ENCODE results near the gene SLC29A3.

The SLC29A3 gene

DNA sequence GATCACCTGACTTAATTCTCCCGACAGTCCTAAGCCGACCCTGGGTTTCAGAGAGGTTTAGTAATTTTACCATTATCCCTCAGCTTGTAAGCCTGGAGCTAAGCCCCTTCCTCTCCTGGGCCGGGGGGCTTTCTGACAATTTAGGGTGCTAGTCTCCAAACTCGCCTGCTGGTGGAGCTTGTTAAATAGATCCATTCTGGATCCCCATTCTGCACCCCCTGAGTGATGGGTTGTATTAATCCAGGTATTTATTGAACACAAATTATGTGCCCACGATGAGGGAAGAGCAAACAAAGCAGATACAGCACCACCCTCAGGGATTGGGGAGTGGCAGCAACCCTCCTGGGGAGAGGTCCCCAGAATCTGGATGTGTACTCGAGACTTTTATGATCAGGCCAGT lies 1.3 kb upstream of the SLC29A3 start:
- DNase-seq = no peak

DNA sequence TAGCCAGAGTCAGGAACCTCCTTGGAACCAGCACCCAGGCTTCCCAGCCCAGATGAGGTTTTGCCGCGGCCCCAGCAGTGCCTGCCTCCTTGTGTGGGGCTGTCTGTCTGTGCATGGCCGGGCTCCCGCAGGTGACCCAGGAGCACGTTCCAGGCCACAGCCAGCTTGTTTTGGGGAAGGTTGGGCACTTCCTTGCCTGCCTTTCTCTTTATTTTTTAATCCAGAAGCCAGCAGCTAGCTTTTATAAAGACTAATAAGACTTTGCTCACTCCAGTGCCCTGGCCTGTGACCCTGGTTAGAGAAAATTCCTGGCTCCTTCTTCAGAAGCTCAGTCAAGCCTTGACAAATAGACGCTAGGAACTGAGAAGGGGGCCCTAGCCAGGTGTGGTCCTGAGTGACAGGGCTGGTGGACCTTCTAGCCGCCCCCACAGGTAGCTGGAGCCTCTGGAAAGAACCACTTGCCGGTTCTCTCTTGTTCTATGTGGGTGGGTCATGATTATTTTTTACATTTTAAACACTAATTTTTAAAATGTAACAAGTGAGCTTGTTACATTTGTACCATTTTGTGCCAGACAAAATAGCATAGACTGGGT lies 837 bp downstream of the SLC29A3 start:
- no peak for DNase-seq

DNA sequence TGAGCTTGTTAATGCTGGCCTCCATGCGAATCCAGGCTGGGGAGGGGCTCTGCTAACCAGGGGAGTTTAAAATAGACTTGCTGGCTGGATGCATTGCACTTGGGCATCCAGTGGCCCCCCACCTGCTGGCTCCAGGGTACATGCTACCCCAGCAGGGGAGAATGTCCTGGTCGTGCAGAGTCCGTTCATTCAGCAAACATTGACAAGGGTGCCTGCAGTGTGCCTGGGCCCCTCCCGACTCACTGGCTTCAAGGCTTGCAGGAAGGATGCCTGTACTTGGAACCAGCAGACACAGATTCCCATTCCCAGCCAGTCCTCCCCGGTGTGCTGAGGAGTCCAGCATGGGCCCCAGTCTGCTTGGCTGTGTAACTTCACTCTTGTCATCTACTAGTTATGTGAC lies 1.5 kb downstream of the SLC29A3 start:
- DNase-seq = no peak

DNA sequence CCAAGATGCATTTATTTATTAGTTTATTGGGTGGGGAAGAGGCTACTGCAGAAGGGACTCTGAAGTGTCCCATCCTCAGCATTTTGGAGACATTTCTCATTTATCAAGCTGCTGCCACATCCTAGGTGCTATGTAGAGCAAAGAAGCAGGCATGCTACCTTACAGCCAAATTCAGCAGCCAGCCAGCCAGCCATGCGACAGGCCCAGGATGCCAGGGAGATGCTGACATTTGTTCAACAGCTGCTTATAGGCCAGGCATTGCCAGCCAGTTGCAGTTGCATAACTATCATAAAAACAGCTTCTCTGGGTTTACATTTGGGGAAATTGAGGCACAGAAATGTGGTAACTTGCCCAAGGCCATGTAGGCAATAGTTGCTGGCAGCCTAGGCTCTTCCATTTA lies 2.3 kb downstream of the SLC29A3 start:
- no peak for DNase-seq

DNA sequence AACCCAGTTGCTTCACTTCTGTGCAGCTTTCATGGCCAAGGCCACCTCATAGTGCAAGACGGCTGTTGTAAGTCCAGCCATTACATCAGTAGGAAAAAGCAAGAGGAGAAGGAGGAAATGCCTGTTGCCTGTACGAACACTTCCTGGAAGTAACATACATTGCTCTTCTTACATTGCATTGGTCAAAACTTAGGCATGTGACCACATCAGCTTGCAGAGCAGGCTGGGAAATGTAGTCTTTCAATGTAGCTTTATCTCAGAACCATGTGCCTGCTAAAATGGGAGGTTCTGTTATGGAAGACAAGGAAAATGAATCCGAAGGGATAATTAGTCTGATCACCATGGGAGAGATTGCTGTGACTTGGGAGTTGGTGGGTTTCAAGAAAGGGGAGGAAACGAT lies 4.3 kb downstream of the SLC29A3 start:
- DNase-seq = peak in 1 of 58 donors; percentile 20

DNA sequence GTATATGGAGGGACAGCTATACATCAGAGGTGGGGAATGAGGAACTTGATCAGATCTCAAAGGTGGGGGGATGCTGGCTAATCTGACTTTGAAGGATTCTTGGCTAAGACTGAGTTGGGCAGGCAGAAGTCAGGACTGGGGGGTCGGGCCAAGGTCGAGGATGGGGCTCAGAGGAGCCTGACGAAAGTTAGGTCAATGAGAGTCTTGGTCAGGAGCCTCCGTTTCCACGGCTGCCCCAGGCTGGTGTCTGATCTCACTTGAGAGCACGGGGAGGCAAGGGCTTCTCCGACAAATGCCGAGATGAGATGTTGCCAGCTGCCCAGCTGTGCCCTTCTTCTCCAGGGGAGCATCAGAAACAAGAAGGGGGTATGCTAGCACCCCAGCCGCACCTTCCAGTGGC lies 5.7 kb downstream of the SLC29A3 start:
- DNase-seq = no peak

DNA sequence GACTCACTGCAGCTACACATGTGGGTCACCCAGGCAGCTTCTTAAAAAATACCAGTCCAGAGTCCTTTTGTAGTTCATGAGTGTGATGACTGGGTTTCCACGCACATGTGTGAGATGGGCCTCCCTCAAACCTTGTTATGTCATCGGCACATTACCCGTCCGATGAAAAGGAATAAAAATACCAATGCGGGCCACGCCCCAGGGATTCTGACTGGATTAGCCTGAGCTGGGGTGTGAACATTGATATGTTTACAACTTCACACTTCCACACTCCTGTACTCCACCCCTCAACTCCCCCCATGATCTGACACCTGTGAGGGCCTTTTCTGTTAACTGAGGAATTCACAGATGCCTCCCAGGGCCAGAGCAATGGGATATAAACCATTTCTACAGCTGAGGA lies 6.2 kb downstream of the SLC29A3 start:
- no peak for DNase-seq

DNA sequence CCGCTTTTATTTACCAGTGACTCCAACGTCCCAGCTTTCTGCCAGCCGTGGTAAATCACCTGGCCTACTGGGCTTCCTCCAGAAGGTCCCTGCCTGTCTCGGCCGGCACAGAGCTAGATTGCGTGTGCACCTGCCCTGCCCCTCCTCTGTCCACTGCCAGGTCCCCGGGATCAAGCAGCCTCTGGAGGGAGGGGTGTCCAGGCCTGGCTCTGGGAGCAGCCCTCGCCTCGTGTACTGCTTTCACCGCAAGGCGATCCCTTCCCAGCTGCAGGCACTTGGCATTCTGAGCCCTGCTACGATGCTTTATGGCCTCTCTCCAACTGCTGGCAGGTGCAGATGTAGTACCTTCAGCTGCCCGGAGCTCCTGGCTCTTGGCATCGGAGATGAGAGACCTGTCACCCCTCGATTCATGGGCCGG lies 7.4 kb downstream of the SLC29A3 start:
- no peak for DNase-seq

DNA sequence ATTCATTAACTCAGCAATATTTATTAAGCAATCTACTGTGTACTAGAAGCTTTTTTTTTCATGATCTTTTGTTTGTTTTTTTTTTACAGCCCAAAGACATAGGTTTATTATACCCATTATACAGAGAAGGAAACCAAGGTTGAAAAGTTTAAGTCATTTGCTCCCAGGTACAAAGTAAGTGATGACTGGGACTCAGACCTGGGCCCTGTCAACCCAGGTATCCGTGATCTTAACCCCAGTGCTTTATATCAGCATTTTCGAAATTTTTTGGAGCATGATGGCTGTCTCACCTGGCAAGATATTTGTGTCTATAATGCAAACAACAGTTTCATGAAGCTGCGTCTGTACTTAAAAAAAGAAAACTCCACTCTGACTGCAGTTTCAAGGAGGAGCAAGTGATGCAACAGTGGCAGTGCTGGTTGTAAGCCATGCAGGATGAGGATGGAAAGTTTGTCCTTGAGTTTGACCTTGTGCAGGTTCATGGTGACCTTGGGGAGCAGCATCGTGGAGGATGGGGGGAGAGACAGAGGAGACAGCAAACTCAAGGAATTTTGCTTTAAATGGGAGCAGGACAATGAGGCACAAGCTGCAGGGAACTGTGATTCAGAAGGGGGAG lies 11.8 kb downstream of the SLC29A3 start:
- no peak for DNase-seq

DNA sequence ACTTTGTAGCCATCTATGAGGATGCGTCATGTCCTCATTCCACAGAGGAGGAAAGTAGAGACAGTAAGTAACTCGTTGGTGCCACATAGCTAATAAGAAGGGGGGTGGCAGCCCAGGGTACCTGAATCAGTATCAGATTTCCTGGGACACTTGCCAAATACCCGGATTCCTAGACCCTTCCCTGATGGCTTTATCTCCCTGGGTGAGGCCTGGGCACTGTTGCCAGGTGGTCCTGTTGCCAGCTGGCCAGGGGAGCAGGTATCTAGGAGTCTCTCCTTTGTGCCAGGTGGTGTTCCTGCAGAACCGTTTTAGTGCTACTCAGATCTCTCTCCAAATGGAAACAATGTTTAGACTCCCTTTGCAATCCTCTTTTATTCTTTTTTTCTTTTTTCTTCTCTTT lies 12.7 kb downstream of the SLC29A3 start:
- DNase-seq = no peak

DNA sequence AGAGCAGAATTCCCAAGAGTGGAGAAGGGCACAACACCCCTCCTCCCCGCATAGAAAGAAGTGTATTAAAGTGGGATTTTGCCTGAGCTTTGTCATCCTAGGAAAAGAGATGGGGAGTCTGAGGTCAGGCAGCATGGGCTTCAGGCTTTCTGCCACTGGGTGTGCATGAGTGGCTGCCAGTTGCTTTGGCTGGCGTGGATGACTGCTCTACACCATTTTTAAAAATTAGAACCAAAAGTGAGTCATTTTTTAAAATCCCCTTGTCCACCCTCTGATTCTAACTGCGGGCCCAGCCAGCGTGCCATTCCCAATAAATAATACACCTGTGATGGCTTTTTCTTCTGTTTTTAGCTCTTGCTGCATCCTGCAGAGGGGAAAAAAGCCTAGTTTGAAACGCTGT lies 13.4 kb downstream of the SLC29A3 start:
- no peak for DNase-seq

DNA sequence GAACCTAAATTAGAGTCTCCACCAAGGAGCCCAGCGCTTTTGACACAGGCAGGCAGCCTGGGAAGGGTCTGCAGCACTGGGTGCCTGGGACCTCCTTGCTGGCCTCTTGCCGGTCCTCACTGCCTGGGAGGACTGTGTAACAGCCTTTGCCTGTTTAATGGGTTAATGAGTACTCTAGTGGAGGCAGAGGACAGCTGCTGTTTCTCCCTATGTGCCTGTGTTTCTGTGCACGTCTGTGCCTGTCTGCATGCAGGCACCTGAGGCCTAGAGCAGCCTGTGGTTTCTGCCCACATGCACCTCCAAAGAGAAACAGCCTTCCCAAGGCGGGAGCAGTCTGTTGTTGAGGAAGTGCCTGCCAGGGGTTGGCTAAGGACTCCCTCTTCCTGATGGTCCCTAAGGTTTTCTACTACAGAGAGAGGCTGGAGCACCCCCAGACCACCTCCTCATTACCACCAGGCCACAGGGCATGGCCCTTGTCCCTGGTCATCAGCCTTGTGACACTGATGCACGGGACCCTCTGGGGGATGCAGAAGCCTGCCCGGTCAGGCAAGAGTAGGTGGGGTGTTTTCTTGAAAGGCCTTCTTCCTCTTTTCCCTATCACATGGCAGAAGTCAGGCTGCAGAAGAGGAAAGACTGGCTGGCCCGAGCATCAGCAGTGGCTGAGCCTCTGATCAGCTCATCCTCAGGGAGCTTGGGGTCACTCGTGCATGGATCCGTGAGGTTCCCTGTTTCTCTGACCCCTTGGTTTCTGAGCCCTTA lies 14.2 kb downstream of the SLC29A3 start:
- peak in 3 of 58 donors; percentile 7 to 14 (median 10) for DNase-seq

DNA sequence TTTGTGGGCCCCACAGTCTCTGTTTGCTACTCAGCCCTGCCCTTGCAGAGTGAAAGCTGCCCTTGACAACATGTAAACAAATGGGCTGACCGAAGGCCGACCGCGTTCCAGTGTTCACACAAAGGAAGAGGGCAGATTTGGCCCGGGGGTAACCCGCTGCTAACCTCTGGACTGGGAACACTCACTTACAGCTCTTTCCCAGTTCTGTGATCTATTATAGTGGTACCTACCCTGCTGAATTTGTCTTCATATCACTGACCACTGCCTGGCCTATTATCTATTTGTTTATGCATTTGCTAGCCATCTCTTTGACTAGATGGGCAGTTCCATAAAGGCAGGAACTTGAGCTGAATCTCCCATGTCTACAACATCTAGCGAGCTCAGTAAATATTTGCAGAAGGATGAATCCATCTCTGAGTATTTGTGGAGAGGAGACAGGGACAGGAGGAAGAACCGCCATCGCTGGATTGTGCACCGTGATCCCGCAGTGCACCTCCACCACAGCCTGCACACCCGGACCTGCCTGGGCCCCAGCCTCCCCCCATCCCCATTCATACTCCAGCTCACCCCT lies 15.2 kb downstream of the SLC29A3 start:
- no peak for DNase-seq

DNA sequence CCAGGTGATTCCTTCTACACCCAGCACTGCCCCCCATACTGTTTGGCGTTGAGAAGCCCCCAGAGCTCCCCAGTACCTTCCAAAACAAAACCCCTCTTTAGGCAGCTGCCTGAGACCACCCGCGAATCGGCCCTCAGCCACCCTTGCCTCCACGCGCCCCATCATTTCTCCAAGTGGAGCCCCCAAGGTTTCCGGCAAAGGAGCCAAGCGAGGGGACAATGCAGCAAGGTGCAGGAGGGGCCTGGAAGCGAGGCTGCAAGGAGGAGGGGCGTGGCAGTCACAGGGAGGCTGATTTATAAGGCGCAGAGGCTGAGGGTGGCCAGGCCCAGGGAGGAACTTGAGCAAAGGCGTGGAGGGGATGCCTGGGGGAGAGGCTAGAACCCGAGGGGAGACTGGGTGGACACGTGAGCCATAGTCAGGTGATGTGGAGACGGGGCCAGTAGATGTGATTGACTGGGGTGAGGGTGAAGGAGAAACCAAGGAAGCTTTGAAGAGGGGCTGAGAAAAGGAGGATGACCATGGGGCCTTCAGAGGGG lies 16.2 kb downstream of the SLC29A3 start:
- no peak for DNase-seq

DNA sequence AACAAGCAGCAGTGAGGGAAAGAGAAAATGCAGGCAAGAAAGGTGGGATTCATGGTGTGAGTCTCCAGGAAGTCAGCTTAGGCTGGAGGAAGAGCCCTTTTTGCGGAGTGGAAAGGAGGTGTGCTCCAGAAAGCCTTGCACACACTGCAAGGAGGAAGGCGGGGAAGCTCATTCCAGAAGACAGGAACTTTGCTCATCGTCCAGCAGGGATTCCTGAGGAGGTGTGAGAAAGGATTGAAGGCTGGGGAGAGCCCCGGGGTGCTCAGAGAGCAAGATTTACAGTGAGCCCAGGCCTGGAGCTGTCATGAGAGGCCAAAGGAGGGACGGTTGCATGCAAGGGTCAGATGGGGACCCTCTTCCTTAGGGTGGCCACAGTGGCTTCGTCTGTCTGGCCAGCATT lies 17.6 kb downstream of the SLC29A3 start:
- DNase-seq = no peak

DNA sequence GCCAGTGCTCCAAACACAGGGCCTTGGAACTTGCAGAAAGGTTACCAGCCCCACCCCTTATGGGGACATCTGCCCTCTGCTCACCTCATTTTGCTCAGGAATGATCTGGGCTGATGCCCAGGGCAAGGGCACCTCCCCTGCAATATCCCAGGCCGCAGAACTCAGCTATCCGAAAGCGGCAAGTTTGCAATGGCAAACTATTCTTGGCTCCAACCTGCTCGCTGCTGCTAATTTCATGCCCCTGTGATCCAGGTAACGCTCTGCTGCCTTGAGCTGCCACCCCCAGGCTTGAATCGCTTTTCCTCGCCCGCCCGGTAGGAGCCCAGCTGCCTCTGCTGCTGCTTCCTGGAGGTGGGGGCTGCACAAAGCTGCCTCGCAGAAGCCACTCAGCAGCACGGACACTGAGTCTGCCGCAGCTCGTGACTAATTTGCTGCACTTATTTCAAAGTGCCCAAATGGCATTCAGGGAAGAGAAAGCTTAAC lies 18.2 kb downstream of the SLC29A3 start:
- DNase-seq = peak in 1 of 58 donors; percentile 22

DNA sequence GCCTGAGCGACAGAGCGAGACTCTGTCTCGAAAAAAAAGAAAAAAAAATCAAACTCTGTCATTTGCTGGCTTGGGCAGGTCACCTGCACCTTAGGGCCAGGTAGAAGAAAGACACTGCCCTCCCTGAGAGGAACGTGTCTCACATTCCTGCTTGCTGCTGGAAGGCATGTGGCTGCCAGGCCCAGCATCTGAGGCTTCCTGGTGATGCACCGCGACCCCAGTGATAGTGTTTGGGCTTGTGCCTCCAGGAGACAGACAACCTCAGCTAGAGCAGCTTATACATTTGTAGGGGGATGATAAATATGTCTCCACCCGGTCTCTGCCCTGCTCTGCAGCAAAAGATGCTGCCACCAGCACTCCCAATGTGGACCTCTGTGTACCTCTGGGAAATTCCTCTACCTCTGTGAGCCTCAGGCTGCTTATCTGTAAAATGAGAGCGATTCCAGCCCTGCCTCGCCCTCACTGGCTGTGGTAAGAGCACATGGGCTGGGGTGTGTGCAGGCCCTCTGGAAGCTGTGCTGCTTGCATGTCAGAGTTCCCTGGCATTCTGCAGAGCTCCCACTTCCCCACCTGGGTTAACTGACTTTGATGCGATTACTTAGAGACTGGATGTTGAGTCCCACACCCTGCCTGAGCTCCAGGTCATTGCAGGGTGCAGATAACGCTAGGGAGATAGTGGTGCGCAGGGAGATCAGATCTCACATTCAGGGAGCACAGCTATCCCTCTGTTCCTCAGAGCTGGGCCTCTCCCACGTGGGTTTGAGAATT lies 19.9 kb downstream of the SLC29A3 start:
- no peak for DNase-seq

DNA sequence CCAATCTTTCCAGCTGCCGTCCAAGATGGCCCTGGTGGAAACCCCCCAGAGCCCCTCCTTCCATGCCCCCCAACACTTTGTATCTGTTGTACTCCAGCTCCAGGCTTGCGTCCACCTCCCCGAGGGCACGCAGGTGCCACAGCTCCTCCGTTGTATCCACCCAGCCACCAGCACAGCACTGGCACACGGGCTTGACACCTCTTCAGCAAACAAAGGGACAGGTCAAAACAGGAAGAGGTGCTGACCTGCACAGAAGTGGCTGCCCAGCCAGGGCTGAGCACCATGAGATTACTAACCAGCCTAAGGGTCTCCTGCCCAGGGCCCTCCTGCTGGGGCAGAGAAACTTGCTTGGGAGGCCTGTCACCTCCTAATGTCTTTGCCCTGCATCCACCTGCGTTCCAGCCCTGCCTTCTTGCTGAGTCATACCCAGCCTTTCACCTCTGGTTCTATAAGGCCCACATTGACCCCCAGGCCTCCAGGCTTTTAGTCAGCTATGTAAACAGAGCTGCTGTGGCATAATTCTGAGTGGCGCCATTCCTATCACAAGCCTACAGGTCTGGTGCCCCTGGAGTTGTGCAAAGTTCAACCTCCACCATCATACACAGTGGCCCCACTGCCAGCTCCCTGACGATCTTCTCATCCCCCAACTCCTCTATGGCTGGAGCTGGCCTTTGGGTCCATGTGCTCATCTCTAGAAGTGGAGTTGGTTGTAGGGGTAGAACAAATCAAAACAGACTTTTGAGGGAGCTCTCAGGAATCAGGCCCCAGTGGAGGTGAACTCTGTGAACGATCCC lies 20.9 kb downstream of the SLC29A3 start:
- no peak for DNase-seq

DNA sequence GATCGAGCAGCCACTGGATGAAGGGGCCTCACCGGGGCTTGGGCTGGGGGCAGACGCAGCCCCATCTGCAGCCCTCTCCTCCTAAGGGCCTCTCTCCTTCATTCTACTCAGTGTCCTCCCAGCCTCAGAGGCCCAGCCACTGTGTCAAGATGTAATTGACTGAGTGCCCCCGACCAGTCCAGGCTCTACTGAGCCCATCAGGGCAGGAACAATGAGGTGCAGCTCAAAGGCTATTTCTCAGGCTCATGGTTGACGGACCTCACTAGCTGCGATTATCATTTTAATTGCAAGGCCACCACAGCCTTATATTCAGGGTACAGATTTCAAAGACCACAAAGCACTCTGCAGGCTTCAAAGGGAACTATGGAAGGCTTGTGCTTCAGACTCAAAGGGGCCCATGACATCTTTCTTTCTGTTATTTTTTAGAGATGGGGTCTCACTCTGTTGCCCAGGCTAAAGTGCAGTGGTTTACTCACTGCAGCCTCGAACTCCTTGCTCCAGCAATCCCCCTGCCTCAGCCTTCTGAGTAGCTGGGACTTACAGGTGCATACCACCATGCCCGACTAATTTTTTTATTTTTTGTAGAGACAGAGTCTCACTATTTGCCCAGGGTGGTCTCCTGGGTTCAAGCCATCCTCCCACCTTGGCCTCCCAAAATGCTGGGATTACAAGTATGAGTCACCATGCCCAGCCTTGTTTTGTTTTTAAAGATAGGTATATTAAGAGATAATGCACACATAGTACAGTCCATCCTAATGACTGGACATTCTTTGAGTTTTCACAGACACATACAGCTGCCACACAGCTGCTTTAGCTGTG lies 23.7 kb downstream of the SLC29A3 start:
- DNase-seq = no peak

DNA sequence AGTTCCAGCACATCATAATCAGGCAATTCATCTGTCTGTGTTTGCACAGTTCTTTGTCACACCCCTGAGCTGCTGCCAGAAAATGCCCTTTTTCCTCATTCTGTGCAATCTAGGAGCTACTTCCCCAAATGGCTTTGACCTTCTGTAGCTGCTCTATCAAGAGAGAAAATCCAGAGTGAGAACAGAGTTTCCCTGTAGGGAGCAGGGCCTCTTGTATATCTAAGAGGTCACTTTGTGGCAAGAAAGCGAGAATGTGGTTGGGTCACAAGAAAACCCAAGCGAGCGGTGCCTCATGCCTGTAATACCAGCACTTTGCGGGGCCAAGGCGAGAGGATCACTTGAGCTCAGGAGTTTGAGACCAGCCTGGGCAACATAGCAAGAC lies 24.3 kb downstream of the SLC29A3 start:
- peak in 8 of 58 donors; percentile 6 to 31 (median 21) for DNase-seq

Measured in anterior cingulate cortex (tissue), 58 donors.